Left cardiac atrium (tissue), 4 donors: Measurements from ENCODE around the gene PLCB4. TPM values are rescaled to one million over a fixed set of nuclear protein-coding genes. Genes with fewer than 3 reads are reported as not detected.
"Not testable (repeated sequence)": the region's sequence is repeated elsewhere in the genome, so short reads cannot be mapped to it uniquely, and the experiment has no call there.

Source experiments
- ATAC-seq, 2 donors: fragments of 200-7000 bp; cut with Tn5 transposase; one replicate each; pipeline ENCODE4 v1.9.1; 2020; ENCODE audit warnings: mild to moderate bottlenecking in 2 of 2, moderate library complexity in 2 of 2
- DNase-seq: peaks from one replicate; pipeline ENCODE4 v3.0.0-alpha.2; 2020
- intact Hi-C, 2 donors: fragments of 100-400 bp; cut with DNase I; formaldehyde crosslinking; loops; one replicate each; pipeline versions ENCODE4 v1.14.1 to v1.15.1; 2022 to 2023
- long read RNA-seq: library from polyadenylated mRNA; unstranded; transcript quantifications from one replicate; pipeline ENCODE4 v2.0.0, GENCODE V29; 2021
- total RNA-seq, 2 donors: library from RNA; stranded (reverse); fragmentation: NEBNext Ultra II Directional; extraction: Animal tissue kit (Norgen Biotek cat#: 25700); gene quantifications; one replicate each; pipeline ENCODE4 v1.2.1, GENCODE V29; 2021
- donor health status: DM: no; HTN: yes; CAD: no.
- donor health status: DM: no; HTN: yes; CAD: no; lungs with severe emphysema.
- donor health status: DM: yes; HTN: yes; CAD: no.
- donor health status: Dilated cardiomyopathy.

The PLCB4 gene
- total RNA-seq: 10 to 100 TPM; 29.7 to 33.4 TPM
- long read RNA-seq, partial matches to known transcripts: 8 of 20 reads
- long read RNA-seq, other reads (novel, unspliced or antisense): 12 of 20 reads

DNA sequence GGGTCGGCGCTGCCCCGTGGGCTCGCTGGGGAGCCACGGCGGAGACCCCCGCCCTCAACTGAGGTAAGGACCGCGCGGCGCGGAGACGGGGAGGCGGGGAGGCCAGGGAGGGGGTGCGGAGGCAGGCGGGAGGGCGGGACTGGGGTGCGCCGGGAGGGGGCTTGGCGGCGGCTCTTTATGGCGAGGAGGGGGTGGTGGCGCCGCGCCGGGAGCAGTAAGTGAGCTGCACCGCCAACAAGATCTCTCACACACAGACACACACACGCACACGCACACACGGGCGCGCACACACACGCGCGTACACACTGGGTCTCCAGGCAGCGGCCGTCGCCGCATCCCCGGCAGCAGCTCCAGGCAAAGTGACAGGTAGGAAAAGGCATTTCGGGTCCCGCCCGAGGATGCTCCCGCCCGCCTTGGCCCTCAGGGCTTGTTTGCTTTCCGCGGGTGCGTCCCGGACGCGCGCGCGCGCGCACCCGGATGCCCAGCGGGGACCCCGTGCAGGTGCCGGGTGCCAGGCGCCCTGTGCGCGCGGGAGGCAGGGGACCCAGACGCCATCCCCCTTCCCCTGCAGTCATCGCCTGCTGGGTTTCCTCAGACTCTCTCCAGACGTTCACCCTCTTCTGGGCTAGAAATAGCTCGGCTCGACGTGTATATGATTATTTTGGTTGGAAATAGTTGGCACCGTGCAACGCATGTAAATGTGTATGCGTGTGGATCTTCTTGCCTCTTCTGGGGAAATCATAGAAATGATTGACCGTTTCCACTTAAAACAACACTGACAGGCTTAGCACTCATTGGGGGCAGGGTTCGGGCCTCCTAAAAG lies at the start of gene PLCB4:
TSS of gene PLCB4 (plus strand) at position 247 of the 823 bp plus-strand sequence. CDS start 238,728 bp downstream, outside the sequence.
- intact Hi-C loops: loop anchor here (5.0 to 10.0 kb wide), 4 partner anchors 124 to 286 kb away; no protein-coding TSS in a partner anchor

DNA sequence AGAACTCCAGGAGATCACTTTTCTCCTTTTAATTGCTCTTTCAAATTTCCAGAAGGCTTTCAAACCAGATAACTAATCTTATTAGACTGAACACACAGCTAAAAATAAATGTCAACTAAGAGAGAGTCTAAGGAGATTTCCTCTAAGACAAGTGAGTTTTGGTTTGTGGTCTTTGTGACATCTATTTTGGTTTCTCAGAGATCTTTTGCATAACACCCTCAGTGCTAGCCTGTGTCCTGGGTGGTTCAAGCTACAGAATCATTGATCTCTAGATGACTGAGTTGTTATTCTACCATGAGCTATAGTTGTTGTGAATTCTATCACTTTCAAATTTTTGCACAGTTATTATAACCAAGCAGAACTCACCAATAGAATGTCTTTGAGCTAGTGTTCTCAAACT lies 49.1 kb upstream of the PLCB4 start:
- DNase-seq: no peak
- intact Hi-C loops: no loop called here

More for the DNA sequence above, at the start of gene PLCB4:
- ATAC-seq: peak; percentile 22 to 39
- peak; percentile 57 for DNase-seq

GRCh38 chr20:9021216-9021615 lies 47.7 kb upstream of the PLCB4 start:
- no peak for ATAC-seq
- DNase-seq: no peak
- intact Hi-C loops: no loop called here

More for the DNA sequence above, 49.1 kb upstream of the PLCB4 start:
- ATAC-seq: no peak

- ATAC-seq (peak in 1 of 2 donors; percentile 78), DNase-seq (no peak)
- intact Hi-C loops: no loop called here
Observed at GRCh38 chr20:9021699-9022098, 47.2 kb upstream of the PLCB4 start.

- ATAC-seq (peak in 1 of 2 donors; percentile 86), DNase-seq (no peak)
- intact Hi-C loops: no loop called here
Observed at GRCh38 chr20:9022376-9022775, 46.5 kb upstream of the PLCB4 start.

DNA sequence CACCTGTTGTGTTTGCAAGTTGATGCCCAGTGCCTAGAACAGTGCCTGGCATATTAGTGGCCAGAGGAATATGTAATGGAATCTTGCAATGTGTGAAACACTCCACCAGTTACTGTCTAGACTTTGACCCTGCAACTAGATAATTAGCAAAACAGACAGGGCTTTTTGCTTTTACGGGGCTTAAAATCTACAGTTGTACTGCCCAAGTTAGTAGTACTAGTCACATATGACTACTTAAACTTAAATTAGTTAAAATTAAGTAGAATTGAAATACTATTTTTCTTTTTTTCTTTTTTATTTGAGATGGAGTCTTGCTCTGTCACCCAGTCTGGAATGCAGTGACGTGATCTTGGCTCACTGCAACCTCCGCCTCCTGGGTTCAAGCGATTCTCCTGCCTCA lies 44.3 kb upstream of the PLCB4 start:
- no peak for DNase-seq
- intact Hi-C loops: no loop called here
- no peak for ATAC-seq

GRCh38 chr20:9025011-9025410 lies 43.9 kb upstream of the PLCB4 start:
- intact Hi-C loops: no loop called here
- DNase-seq (no peak), ATAC-seq (no peak)

DNA sequence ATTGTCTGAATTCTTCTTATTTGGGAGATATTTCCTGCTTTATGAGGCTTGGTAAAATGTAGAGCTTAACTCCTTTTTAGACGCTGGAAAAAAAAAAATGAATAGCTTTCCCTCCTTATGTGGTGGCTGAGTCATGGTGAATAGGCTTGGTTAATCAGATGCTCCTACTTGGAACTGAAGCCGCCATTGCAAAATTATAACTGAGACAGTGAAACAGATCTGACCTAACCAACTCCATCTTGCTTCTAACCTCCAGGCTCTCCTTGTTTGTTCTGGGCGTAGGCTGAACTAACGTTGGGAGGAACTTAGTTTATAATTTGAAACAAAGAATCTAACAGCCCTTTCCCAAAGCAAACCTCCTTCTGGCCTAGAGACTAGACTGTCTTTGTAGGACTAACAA lies 43.2 kb upstream of the PLCB4 start:
- ATAC-seq (no peak), DNase-seq (no peak)
- intact Hi-C loops: no loop called here

- ATAC-seq (no peak), DNase-seq (no peak)
- intact Hi-C loops: no loop called here
Observed at GRCh38 chr20:9027626-9028025, 41.3 kb upstream of the PLCB4 start.

DNA sequence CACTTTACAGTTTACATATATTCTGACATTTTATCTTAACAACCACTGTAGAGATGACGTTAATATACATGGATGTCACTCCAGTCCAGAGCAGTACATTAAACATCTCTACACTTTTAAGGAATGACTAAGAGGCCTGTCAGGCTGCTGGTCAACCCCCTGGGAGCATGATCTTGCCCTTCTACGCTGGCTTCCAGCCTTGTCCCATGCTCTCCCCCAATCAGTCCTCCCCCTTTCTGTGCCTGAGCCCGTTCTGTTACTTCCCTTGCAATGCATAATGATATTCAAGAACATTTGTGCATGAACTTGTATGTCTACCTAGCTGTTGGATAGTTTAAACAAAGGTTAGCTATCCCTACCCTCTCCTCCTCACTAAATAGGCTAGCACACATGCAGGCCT lies 40.5 kb upstream of the PLCB4 start:
- DNase-seq: no peak
- intact Hi-C loops: no loop called here
- no peak for ATAC-seq

DNA sequence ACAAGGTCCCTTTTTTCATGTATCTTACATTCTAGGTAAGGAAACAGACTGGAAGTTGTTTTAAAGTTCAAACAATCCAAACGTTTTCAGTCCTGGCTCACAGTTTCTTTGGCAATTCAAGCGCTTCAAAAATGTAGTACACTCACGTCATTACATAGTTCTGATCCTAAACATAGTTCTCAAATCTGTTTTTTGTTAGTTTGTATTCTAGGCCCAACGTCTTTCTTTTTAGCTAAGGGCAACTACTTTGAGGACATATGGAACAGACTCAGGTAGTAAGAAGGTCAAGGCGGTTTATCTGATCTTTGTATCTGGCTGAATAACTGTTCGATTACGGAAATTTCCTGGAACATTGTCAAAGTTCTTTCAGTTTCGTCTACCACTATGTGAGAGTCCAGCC lies 36.9 kb upstream of the PLCB4 start:
- DNase-seq (no peak), ATAC-seq (no peak)
- intact Hi-C loops: no loop called here

DNA sequence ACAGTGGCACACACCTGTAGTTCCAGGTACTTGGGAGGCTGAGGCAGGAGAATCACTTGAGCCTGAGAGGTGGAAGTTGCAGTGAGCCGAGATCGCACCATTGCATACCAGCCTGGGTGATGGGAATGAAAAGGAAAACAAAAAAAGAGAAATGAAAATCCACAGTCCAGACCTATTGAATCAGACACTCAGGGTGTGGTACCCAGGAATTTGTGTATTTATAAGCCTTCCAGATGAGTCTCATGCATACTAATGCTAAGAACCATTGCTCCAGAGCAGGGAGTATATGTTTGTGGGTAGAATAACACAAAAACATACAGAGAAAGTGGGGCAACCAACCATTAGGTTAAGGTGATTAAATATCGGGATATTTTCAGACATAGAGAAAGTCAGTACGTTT lies 36.1 kb upstream of the PLCB4 start:
- ATAC-seq (no peak), DNase-seq (no peak)
- intact Hi-C loops: no loop called here

- ATAC-seq: peak in 1 of 2 donors; percentile 75
- intact Hi-C loops: no loop called here
- no peak for DNase-seq
Observed at GRCh38 chr20:9035126-9035525, 33.8 kb upstream of the PLCB4 start.

DNA sequence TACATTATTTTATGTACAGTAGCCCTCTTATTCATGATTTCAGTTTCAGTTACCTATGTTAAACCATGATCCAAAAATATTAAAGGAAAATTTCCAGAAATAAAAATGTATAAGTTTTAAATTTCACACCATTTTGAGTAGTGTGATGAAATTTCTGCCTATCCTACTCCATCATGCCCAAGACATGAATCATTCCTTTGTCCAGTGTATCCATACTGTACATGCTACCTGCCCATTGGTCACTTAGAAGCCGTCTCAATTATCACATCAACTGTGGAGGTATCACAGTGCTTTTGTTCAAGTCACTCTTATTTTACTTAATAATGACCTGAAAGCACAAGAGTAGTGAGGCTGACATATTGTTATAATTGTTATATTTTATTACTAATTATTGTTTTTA lies 32.3 kb upstream of the PLCB4 start:
- ATAC-seq (no peak), DNase-seq (no peak)
- intact Hi-C loops: no loop called here

GRCh38 chr20:9038791-9039535 lies 29.9 kb upstream of the PLCB4 start:
- intact Hi-C loops: no loop called here
- ATAC-seq: no peak
- no peak for DNase-seq

- DNase-seq: no peak
- intact Hi-C loops: no loop called here
- ATAC-seq: no peak
Observed at GRCh38 chr20:9040863-9041524, 27.9 kb upstream of the PLCB4 start.

GRCh38 chr20:9043364-9043763 lies 25.5 kb upstream of the PLCB4 start:
- DNase-seq (no peak), ATAC-seq (no peak)
- intact Hi-C loops: no loop called here

DNA sequence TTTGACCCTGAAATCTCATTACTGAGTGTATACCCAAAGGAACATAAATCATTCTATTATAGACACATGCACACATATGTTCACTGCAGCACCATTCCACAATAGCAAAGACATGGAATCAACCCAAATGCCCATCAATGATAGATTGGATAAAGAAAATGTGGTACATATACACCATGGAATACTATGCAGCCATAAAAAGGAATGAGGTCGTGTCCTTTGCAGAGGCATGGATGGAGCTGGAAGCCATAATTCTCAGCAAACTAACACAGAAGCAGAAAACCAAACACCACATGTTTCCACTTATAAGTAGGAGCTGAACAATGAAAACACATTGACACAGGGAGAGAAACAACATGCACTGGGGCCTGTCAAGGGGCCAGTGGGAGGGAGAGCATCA lies 21.0 kb upstream of the PLCB4 start:
- ATAC-seq, DNase-seq, intact Hi-C loops: not testable (repeated sequence)

DNA sequence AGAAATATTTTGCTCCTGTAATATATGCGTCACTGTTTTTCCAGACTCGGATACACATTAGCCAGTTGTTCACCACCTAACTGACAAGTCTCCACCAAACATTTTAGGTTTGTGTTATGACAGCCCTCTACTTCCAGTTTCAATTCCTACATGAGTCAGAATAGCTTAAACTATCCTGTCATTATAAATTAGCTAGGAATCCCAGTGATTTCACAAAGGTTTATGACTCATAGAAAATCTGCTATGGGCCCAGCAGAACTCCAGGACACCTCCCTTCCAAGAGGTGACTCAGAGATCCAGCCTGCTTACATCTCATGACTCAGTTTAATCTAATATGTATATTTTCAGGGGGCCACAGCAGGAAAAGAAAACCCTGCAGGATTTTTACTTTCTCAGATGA lies 17.4 kb upstream of the PLCB4 start:
- ATAC-seq: peak in 1 of 2 donors; percentile 98
- no peak for DNase-seq
- intact Hi-C loops: no loop called here

- ATAC-seq: no peak
- intact Hi-C loops: no loop called here
- DNase-seq: no peak
Observed at GRCh38 chr20:9052136-9052535, 16.8 kb upstream of the PLCB4 start.
